ENCODE data around the gene DOK3. TPM values are rescaled to one million over a fixed set of nuclear protein-coding genes. Genes with fewer than 3 reads are reported as not detected.

The DOK3 gene
- polyA plus RNA-seq, 1 donor (not counting 4 experiments of a cell fraction or from before 2014, with no cell fraction given) = 1.7 TPM

GRCh38 chr5:177545487-177546257 lies 36.0 kb upstream of the DOK3 start:
- H3K9ac ChIP-seq (ENCODE audit: control insufficient read depth, extremely low read depth, insufficient read depth, low read length) = peak overlapping the region; percentile 56
- DNase-seq (ENCODE audit: low read depth, low spot score) = no peak
- H3K4me2 ChIP-seq (ENCODE audit: control insufficient read depth, extremely low read depth, insufficient read depth, low read depth, low read length) = peak overlapping the region; percentile 56
- peaks cover 70% of the 10 kb centered on the region for H3K79me2 ChIP-seq (ENCODE audit: control insufficient read depth, insufficient read depth, low read length)
- TF ChIP-seq EZH2 (IDR thresholded peaks at IDR 0.05; ENCODE audit: low read length) = no peak
- TF ChIP-seq, protein P1, sequence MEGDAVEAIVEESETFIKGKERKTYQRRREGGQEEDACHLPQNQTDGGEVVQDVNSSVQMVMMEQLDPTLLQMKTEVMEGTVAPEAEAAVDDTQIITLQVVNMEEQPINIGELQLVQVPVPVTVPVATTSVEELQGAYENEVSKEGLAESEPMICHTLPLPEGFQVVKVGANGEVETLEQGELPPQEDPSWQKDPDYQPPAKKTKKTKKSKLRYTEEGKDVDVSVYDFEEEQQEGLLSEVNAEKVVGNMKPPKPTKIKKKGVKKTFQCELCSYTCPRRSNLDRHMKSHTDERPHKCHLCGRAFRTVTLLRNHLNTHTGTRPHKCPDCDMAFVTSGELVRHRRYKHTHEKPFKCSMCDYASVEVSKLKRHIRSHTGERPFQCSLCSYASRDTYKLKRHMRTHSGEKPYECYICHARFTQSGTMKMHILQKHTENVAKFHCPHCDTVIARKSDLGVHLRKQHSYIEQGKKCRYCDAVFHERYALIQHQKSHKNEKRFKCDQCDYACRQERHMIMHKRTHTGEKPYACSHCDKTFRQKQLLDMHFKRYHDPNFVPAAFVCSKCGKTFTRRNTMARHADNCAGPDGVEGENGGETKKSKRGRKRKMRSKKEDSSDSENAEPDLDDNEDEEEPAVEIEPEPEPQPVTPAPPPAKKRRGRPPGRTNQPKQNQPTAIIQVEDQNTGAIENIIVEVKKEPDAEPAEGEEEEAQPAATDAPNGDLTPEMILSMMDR (optimal IDR thresholded peaks at IDR 0.05 in 1 of 3, IDR thresholded peaks at IDR 0.05 in 1 of 3, conservative IDR thresholded peaks at IDR 0.05 in 1 of 3; ENCODE audit: extremely low read depth in 1 of 3, insufficient read depth in 2 of 3, low read length in 3 of 3) = no peak
- H4K20me1 ChIP-seq (ENCODE audit: control insufficient read depth, extremely low read depth, insufficient read depth, low read length) = peaks cover 13% of the 10 kb centered on the region
- H3K9me3 ChIP-seq (ENCODE audit: control insufficient read depth, low read depth, low read length) = no peaks in the 10 kb centered on the region
- FAIRE-seq = no peak
- peak overlapping the region; percentile 86 for H3K27ac ChIP-seq (ENCODE audit: control insufficient read depth, insufficient read depth, low read length)
- H3K27me3 ChIP-seq (ENCODE audit: control insufficient read depth, extremely low read depth, insufficient read depth, low read length) = no peaks in the 10 kb centered on the region
- H2AFZ ChIP-seq (ENCODE audit: control insufficient read depth, low read length) = no peak overlapping the region
- dilution Hi-C loops (cut with MboI; ENCODE audit: extremely low pct_ligation_motif_present, low sequenced_read_pairs) = no loop called here
- peaks cover 32% of the 10 kb centered on the region for H3K4me1 ChIP-seq (ENCODE audit: control insufficient read depth, extremely low read depth, insufficient read depth, low read length)
- peaks cover 4% of the 10 kb centered on the region for H3K9me1 ChIP-seq (ENCODE audit: control insufficient read depth, extremely low read depth, insufficient read depth, low read length)
- peak overlapping the region in 1 of 3 experiments; percentile 11 for H3K4me3 ChIP-seq (ENCODE audit: control insufficient read depth in 2 of 3, extremely low read depth in 1 of 3, insufficient read depth in 2 of 3, low read depth in 1 of 3, low read length in 3 of 3)
- H3K36me3 ChIP-seq (ENCODE audit: control insufficient read depth in 2 of 2, extremely low read depth in 1 of 2, insufficient read depth in 2 of 2, low read length in 2 of 2) = peaks cover 0 to 4% of the 10 kb centered on the region in 2 experiments

- Histone ChIP-seq H3K9me1 (ENCODE audit: control insufficient read depth, extremely low read depth, insufficient read depth, low read length) (peaks cover 8% of the 10 kb centered on the region), H4K20me1 (ENCODE audit: control insufficient read depth, extremely low read depth, insufficient read depth, low read length) (peaks cover 13% of the 10 kb centered on the region), H3K9me3 (ENCODE audit: control insufficient read depth, low read depth, low read length) (no peaks in the 10 kb centered on the region), H3K27ac (ENCODE audit: control insufficient read depth, insufficient read depth, low read length) (no peak overlapping the region), H3K79me2 (ENCODE audit: control insufficient read depth, insufficient read depth, low read length) (peaks cover 61% of the 10 kb centered on the region), H2AFZ (ENCODE audit: control insufficient read depth, low read length) (no peak overlapping the region), H3K4me2 (ENCODE audit: control insufficient read depth, extremely low read depth, insufficient read depth, low read depth, low read length) (no peak overlapping the region), H3K4me1 (ENCODE audit: control insufficient read depth, extremely low read depth, insufficient read depth, low read length) (peaks cover 54% of the 10 kb centered on the region), H3K36me3 (ENCODE audit: control insufficient read depth in 2 of 2, extremely low read depth in 1 of 2, insufficient read depth in 2 of 2, low read length in 2 of 2) (peaks cover 7 to 10% of the 10 kb centered on the region in 2 experiments), H3K4me3 (ENCODE audit: control insufficient read depth in 2 of 3, extremely low read depth in 1 of 3, insufficient read depth in 2 of 3, low read depth in 1 of 3, low read length in 3 of 3) (no peak overlapping the region), H3K9ac (ENCODE audit: control insufficient read depth, extremely low read depth, insufficient read depth, low read length) (no peak overlapping the region), H3K27me3 (ENCODE audit: control insufficient read depth, extremely low read depth, insufficient read depth, low read length) (no peaks in the 10 kb centered on the region)
- DNase-seq (ENCODE audit: low read depth, low spot score) (no peak), FAIRE-seq (no peak)
- dilution Hi-C loops (cut with MboI; ENCODE audit: extremely low pct_ligation_motif_present, low sequenced_read_pairs) = no loop called here
- no peak for TF ChIP-seq EZH2 (IDR thresholded peaks at IDR 0.05; ENCODE audit: low read length)
- TF ChIP-seq, protein P1 (optimal IDR thresholded peaks at IDR 0.05 in 1 of 3, IDR thresholded peaks at IDR 0.05 in 1 of 3, conservative IDR thresholded peaks at IDR 0.05 in 1 of 3; ENCODE audit: extremely low read depth in 1 of 3, insufficient read depth in 2 of 3, low read length in 3 of 3) = no peak
These were observed 33.3 kb upstream of the DOK3 start for GRCh38 chr5:177542816-177543465.
